ENCODE results near the gene MRPL1. TPM values are rescaled to one million over a fixed set of nuclear protein-coding genes. Genes with fewer than 3 reads are reported as not detected.

The MRPL1 gene
- polyA plus RNA-seq, 3 donors, result 4.0 to 11.8 (median 10.7) TPM

- peaks cover 0 to 4% of the 10 kb centered on the region in 2 donors for H3K36me3 ChIP-seq (replicated peaks in 1 of 2; ENCODE audit: control insufficient read depth in 1 of 2, insufficient read depth in 2 of 2, low read length in 2 of 2)
- no peak overlapping the region for H3K9ac ChIP-seq (ENCODE audit: insufficient read depth, low read length, poor library complexity, severe bottlenecking)
- Mint-ChIP-seq H3K4me1 (peaks cover 24% of the 10 kb centered on the region), H3K36me3 (peaks cover 5 to 6% of the 10 kb centered on the region in 2 donors), H3K27me3 (ENCODE audit: low read depth in 3 of 3) (no peaks in the 10 kb centered on the region), H3K4me3 (no peak overlapping the region), H3K27ac (peak overlapping the region in 1 of 7 donors; percentile 53), H3K9me3 (no peaks in the 10 kb centered on the region)
- H2AFZ ChIP-seq (ENCODE audit: insufficient read depth, low read depth, low read length, poor library complexity, severe bottlenecking), result no peak overlapping the region
- no peak overlapping the region for H3K4me2 ChIP-seq (replicated peaks; ENCODE audit: extremely low read depth, low read length, poor library complexity, severe bottlenecking)
- H3K9me3 ChIP-seq (replicated peaks in 1 of 2; ENCODE audit: control insufficient read depth in 1 of 2, insufficient read depth in 1 of 2, low read length in 2 of 2), result no peaks in the 10 kb centered on the region
- H3K4me1 ChIP-seq (ENCODE audit: control insufficient read depth in 1 of 2, insufficient read depth in 2 of 2, low read length in 2 of 2), result peaks cover 5 to 18% of the 10 kb centered on the region in 2 donors
- intact Hi-C loops (cut with micrococcal nuclease), result no loop called here
- H3K4me3 ChIP-seq (replicated peaks in 1 of 3; ENCODE audit: low read depth in 2 of 3, low read length in 3 of 3), result no peak overlapping the region
- DNase-seq, result no peak
- H3K79me2 ChIP-seq (ENCODE audit: insufficient read depth, low read length), result no peaks in the 10 kb centered on the region
- no CpG with 5 or more reads among the region's 2 CpGs for WGBS (ENCODE audit: insufficient coverage)
- H3K27ac ChIP-seq (ENCODE audit: low read depth in 1 of 2, low read length in 2 of 2), result no peak overlapping the region
- no peaks in the 10 kb centered on the region for H3K27me3 ChIP-seq (ENCODE audit: control insufficient read depth in 2 of 2, insufficient read depth in 2 of 2, low read length in 2 of 2)
- H4K20me1 ChIP-seq (ENCODE audit: insufficient read depth, low read length), result no peaks in the 10 kb centered on the region
- TF ChIP-seq CTCF (IDR thresholded peaks at IDR 0.05), result no peak
These were observed 54.4 kb downstream of the MRPL1 start for GRCh38 chr4:77917075-77917474.

- no peak overlapping the region for H3K4me2 ChIP-seq (replicated peaks; ENCODE audit: extremely low read depth, low read length, poor library complexity, severe bottlenecking)
- H3K79me2 ChIP-seq (ENCODE audit: insufficient read depth, low read length), result no peaks in the 10 kb centered on the region
- no peaks in the 10 kb centered on the region for H3K27me3 ChIP-seq (ENCODE audit: control insufficient read depth in 2 of 2, insufficient read depth in 2 of 2, low read length in 2 of 2)
- peaks cover 0 to 4% of the 10 kb centered on the region in 2 donors for H3K36me3 ChIP-seq (replicated peaks in 1 of 2; ENCODE audit: control insufficient read depth in 1 of 2, insufficient read depth in 2 of 2, low read length in 2 of 2)
- Mint-ChIP-seq H3K4me1 (peaks cover 19% of the 10 kb centered on the region), H3K9me3 (no peaks in the 10 kb centered on the region), H3K4me3 (no peak overlapping the region), H3K27me3 (ENCODE audit: low read depth in 3 of 3) (no peaks in the 10 kb centered on the region), H3K27ac (no peak overlapping the region), H3K36me3 (peaks cover 5 to 6% of the 10 kb centered on the region in 2 donors)
- no peak overlapping the region for H2AFZ ChIP-seq (ENCODE audit: insufficient read depth, low read depth, low read length, poor library complexity, severe bottlenecking)
- peaks cover 3 to 13% of the 10 kb centered on the region in 2 donors for H3K4me1 ChIP-seq (ENCODE audit: control insufficient read depth in 1 of 2, insufficient read depth in 2 of 2, low read length in 2 of 2)
- no peaks in the 10 kb centered on the region for H3K9me3 ChIP-seq (replicated peaks in 1 of 2; ENCODE audit: control insufficient read depth in 1 of 2, insufficient read depth in 1 of 2, low read length in 2 of 2)
- no peak overlapping the region for H3K4me3 ChIP-seq (replicated peaks in 1 of 3; ENCODE audit: low read depth in 2 of 3, low read length in 3 of 3)
- WGBS (ENCODE audit: insufficient coverage), result no CpG with 5 or more reads among the region's 5 CpGs
- no peaks in the 10 kb centered on the region for H4K20me1 ChIP-seq (ENCODE audit: insufficient read depth, low read length)
- intact Hi-C loops (cut with micrococcal nuclease), result no loop called here
- TF ChIP-seq CTCF (IDR thresholded peaks at IDR 0.05), result no peak
- no peak overlapping the region for H3K27ac ChIP-seq (ENCODE audit: low read depth in 1 of 2, low read length in 2 of 2)
- DNase-seq, result no peak
- H3K9ac ChIP-seq (ENCODE audit: insufficient read depth, low read length, poor library complexity, severe bottlenecking), result no peak overlapping the region
These were observed 55.0 kb downstream of the MRPL1 start for GRCh38 chr4:77917601-77918000.

All from CD14-positive monocyte (primary cell).